Measurements from ENCODE around the gene ARL16.

The ARL16 gene

GRCh38 chr17:81666342-81667191, 17.0 kb downstream of the ARL16 start, which contains the start of the genes CCDC137 and OXLD1:
Gene CCDC137 (plus strand): TSS chr17:81666737. CDS start chr17:81666767, 30 bp downstream.
Gene OXLD1 (minus strand): TSS chr17:81666605. CDS start chr17:81666577, 28 bp downstream.
- ATAC-seq: peak; percentile 97 to 98

- peak in 1 of 2 donors; percentile 10 for ATAC-seq
These were observed 17.6 kb downstream of the ARL16 start for GRCh38 chr17:81666092-81666341.

GRCh38 chr17:81665205-81666091, 18.1 kb downstream of the ARL16 start:
- ATAC-seq: peak; percentile 44 to 51

- ATAC-seq: no peak
These were observed 19.5 kb downstream of the ARL16 start for GRCh38 chr17:81664051-81664470.

- no peak for ATAC-seq
These were observed 21.6 kb downstream of the ARL16 start for GRCh38 chr17:81662002-81662401.

GRCh38 chr17:81660441-81660840, 23.2 kb downstream of the ARL16 start:
- ATAC-seq: no peak

GRCh38 chr17:81659038-81659437, 24.6 kb downstream of the ARL16 start:
- ATAC-seq: no peak

- ATAC-seq: no peak
These were observed 26.8 kb downstream of the ARL16 start for GRCh38 chr17:81656835-81657234.

GRCh38 chr17:81656118-81656743, 27.4 kb downstream of the ARL16 start, which contains the start of gene PDE6G:
Gene PDE6G (minus strand): TSS chr17:81656542. CDS start chr17:81653305, 3,237 bp downstream.
- ATAC-seq: no peak

- ATAC-seq: no peak
These were observed 28.0 kb downstream of the ARL16 start for GRCh38 chr17:81655378-81656117.

- peak; percentile 28 to 38 for ATAC-seq
These were observed 30.5 kb downstream of the ARL16 start for GRCh38 chr17:81652906-81653771.

- ATAC-seq: no peak
These were observed 31.9 kb downstream of the ARL16 start for GRCh38 chr17:81651692-81652091.

GRCh38 chr17:81650951-81651350, 32.6 kb downstream of the ARL16 start:
- no peak for ATAC-seq

GRCh38 chr17:81648707-81649085, 34.9 kb downstream of the ARL16 start:
- ATAC-seq: no peak

- ATAC-seq: no peak
These were observed 35.4 kb downstream of the ARL16 start for GRCh38 chr17:81648013-81648706.

GRCh38 chr17:81647640-81648012, 36.0 kb downstream of the ARL16 start:
- ATAC-seq: no peak

- ATAC-seq: no peak
These were observed 36.6 kb downstream of the ARL16 start for GRCh38 chr17:81646869-81647600.

- no peak for ATAC-seq
These were observed 38.3 kb downstream of the ARL16 start for GRCh38 chr17:81644976-81645952.

GRCh38 chr17:81644496-81644895, 39.1 kb downstream of the ARL16 start:
- ATAC-seq: no peak

Measured in activated CD4-positive, CD25-positive, alpha-beta regulatory T cell treated with anti-CD3 and anti-CD28 coated beads, Interleukin-2, amount 50 U/mL, for 24 hours (primary cell).